Ishikawa (cell line): ENCODE measurements around the gene ATAD2B.

Experiments
- CEBPB ChIP-seq: IDR thresholded peaks from 2 replicates; pipeline ENCODE4 v1.6.1; 2012
- CREB1 ChIP-seq: IDR thresholded peaks from 2 replicates; pipeline ENCODE4 v1.6.1; 2012; ENCODE audit warnings: low read depth
- EGR1 ChIP-seq: IDR thresholded peaks from 2 replicates; pipeline ENCODE4 v1.6.1; 2012
- EP300 ChIP-seq: IDR thresholded peaks from 2 replicates; pipeline ENCODE4 v1.6.1; 2012; ENCODE audit warnings: borderline replicate concordance
- FOXM1 ChIP-seq: IDR thresholded peaks from 2 replicates; pipeline ENCODE4 v1.6.1; 2012; ENCODE audit warnings: low read depth, borderline replicate concordance
- MAX ChIP-seq: IDR thresholded peaks from 2 replicates; pipeline ENCODE4 v1.6.1; 2012
- NFIC ChIP-seq: IDR thresholded peaks from 2 replicates; pipeline ENCODE4 v1.6.1; 2012
- RAD21 ChIP-seq: IDR thresholded peaks from 2 replicates; pipeline ENCODE4 v1.6.1; 2012; ENCODE audit warnings: low read depth
- TAF1 ChIP-seq: IDR thresholded peaks from 2 replicates; pipeline ENCODE4 v1.6.1; 2012; ENCODE audit warnings: low read depth, mild to moderate bottlenecking
- TEAD4 ChIP-seq: IDR thresholded peaks from 2 replicates; pipeline ENCODE4 v1.6.1; 2012
- USF1 ChIP-seq: IDR thresholded peaks from 2 replicates; pipeline ENCODE4 v1.6.1; 2012
- YY1 ChIP-seq: IDR thresholded peaks from 2 replicates; pipeline ENCODE4 v1.6.1; 2012; ENCODE audit warnings: low read depth
- TF ChIP-seq, protein P1 (sequence below): IDR thresholded peaks from 2 replicates; pipeline ENCODE4 v1.6.1; 2012; ENCODE audit warnings: low read depth, mild to moderate bottlenecking

DNA sequence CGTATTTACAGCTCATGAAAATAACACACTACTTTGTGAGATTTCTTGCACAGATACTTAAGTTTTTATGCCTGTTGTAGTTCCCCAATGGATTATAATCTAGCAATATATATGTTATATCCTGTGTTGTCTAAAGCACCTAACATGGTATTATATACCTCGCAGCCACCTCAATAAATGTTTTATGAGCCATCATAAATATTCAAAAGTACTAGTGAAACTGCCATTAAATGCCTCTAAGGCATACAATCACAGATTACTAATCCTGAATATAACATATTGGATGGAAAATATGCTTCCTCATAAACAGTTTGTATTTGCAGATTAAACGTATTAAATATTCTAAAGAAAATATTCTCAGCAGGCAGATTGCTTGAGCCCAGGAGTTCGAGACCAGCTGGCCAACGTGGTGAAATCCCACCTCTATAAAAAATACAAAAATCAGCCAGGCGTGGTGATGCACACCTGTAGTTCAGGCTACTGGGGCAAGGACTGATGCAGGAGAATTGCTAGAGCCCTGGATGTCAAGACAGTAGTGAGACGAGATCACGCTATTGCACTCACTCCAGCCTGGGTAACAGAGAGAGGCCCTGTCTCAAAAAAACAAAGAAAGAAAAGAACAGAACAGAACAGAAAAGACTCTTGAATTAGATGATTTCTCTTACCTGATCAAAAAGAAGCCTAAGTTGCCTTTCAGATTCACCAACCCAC, 64.1 kb downstream of the ATAD2B start:
- no peak for TF ChIP-seq CEBPB
- no peak for TF ChIP-seq YY1
- TF ChIP-seq TAF1, result no peak
- TF ChIP-seq MAX, result no peak
- TF ChIP-seq RAD21, result no peak
- no peak for TF ChIP-seq TEAD4
- no peak for TF ChIP-seq FOXM1
- no peak for TF ChIP-seq EGR1
- TF ChIP-seq CREB1, result no peak
- no peak for TF ChIP-seq EP300
- no peak for TF ChIP-seq USF1
- TF ChIP-seq, protein P1, sequence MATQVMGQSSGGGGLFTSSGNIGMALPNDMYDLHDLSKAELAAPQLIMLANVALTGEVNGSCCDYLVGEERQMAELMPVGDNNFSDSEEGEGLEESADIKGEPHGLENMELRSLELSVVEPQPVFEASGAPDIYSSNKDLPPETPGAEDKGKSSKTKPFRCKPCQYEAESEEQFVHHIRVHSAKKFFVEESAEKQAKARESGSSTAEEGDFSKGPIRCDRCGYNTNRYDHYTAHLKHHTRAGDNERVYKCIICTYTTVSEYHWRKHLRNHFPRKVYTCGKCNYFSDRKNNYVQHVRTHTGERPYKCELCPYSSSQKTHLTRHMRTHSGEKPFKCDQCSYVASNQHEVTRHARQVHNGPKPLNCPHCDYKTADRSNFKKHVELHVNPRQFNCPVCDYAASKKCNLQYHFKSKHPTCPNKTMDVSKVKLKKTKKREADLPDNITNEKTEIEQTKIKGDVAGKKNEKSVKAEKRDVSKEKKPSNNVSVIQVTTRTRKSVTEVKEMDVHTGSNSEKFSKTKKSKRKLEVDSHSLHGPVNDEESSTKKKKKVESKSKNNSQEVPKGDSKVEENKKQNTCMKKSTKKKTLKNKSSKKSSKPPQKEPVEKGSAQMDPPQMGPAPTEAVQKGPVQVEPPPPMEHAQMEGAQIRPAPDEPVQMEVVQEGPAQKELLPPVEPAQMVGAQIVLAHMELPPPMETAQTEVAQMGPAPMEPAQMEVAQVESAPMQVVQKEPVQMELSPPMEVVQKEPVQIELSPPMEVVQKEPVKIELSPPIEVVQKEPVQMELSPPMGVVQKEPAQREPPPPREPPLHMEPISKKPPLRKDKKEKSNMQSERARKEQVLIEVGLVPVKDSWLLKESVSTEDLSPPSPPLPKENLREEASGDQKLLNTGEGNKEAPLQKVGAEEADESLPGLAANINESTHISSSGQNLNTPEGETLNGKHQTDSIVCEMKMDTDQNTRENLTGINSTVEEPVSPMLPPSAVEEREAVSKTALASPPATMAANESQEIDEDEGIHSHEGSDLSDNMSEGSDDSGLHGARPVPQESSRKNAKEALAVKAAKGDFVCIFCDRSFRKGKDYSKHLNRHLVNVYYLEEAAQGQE, result no peak
- TF ChIP-seq NFIC, result no peak
